ENCODE results near the gene FGD5. TPM values are rescaled to one million over a fixed set of nuclear protein-coding genes. Genes with fewer than 3 reads are reported as not detected.

FGD5 gene
- total and polyA plus RNA-seq, 4 experiments from 2014 or later = 0.06 TPM; not detected in 3

DNA sequence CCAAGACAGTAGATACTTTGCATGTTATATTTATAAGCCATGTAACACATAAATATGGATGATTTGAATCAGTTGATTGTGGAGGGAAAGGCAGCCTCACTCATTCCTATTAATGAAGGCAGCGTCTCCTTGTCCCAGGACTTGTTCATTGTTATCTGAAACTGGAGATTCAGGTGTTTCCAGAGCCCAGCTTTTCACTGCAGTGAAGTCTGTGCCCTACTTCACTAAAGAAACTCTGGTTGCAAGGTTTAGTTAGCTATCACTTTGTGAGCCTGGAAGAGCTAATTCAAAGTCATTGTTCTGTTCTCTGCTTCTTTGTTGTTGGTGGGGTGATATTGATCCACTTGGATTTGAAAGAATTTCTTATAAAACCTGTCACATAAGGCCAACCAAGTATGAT, 138.4 kb downstream of the FGD5 start:
- H3K27me3 ChIP-seq (ENCODE audit: insufficient read depth, low read length) = no peaks in the 10 kb centered on the region
- no peak for DNase-seq
- peaks cover 44 to 73% (median 58%) of the 10 kb centered on the region in 4 donors for H3K4me1 Mint-ChIP-seq
- no peaks in the 10 kb centered on the region for H3K9me3 ChIP-seq (ENCODE audit: control insufficient read depth in 1 of 2, low read length in 2 of 2)
- H3K36me3 ChIP-seq (ENCODE audit: insufficient read depth, low read length) = peaks cover 9% of the 10 kb centered on the region
- H3K27ac ChIP-seq (ENCODE audit: low read depth, low read length) = no peak overlapping the region
- no peaks in the 10 kb centered on the region for H3K9me3 Mint-ChIP-seq
- peak overlapping the region in 1 of 8 donors; percentile 24 for H3K4me3 Mint-ChIP-seq
- peaks cover 15 to 24% of the 10 kb centered on the region in 2 donors for H3K36me3 Mint-ChIP-seq
- H3K4me3 ChIP-seq (ENCODE audit: low read length in 2 of 2) = no peak overlapping the region
- no peak overlapping the region for H3K27ac Mint-ChIP-seq
- ChIA-PET CTCF (ENCODE audit: partially characterized antibody) (interaction anchor here (1.0 to 1.2 kb wide), 3 partner anchors 9 to 36 kb away, joined by 3 read pairs; no protein-coding TSS in a partner anchor), POLR2A (ENCODE audit: partially characterized antibody) (interaction anchor here (1.5 kb wide), 1 partner anchor 10 kb away, joined by 6 read pairs; the partner anchor contains the start of gene NR2C2)
- H3K27me3 Mint-ChIP-seq = no peaks in the 10 kb centered on the region
- H3K4me1 ChIP-seq (ENCODE audit: insufficient read depth, low read length) = peaks cover 41% of the 10 kb centered on the region
- intact Hi-C loops (cut with micrococcal nuclease) = no loop called here

DNA sequence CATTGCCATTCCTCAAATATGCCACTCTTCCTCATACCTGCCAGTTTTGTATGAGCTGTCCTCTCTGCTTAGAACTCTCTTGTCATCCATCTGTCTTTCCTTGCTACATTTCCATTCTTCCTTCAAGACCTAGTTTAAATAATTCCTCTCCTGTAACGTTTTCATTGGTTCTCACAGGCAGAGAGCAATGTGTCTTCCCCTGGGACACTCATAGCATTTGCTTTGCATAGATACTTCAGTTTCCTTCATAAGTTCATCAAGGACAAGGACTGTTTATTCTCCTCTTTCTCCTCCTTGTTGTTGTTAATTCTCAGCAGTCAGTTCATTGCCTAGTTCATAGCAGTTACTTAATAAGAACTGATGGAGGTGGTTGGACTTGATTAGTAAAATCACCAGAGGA, 139.2 kb downstream of the FGD5 start:
- ChIA-PET CTCF (ENCODE audit: partially characterized antibody) (interaction anchor here (1.0 kb wide), 1 partner anchor 37 kb away, joined by 3 read pairs; no protein-coding TSS in a partner anchor), POLR2A (ENCODE audit: partially characterized antibody) (interaction anchor here (1.7 kb wide), 1 partner anchor 10 kb away, joined by 4 read pairs; no protein-coding TSS in a partner anchor)
- no peak for DNase-seq
- Histone ChIP-seq H3K9me3 (ENCODE audit: control insufficient read depth in 1 of 2, low read length in 2 of 2) (no peaks in the 10 kb centered on the region), H3K27ac (ENCODE audit: low read depth, low read length) (peak overlapping the region; percentile 10), H3K36me3 (ENCODE audit: insufficient read depth, low read length) (peaks cover 9% of the 10 kb centered on the region), H3K4me1 (ENCODE audit: insufficient read depth, low read length) (peaks cover 41% of the 10 kb centered on the region), H3K4me3 (ENCODE audit: low read length in 2 of 2) (no peak overlapping the region), H3K27me3 (ENCODE audit: insufficient read depth, low read length) (no peaks in the 10 kb centered on the region)
- Mint-ChIP-seq H3K36me3 (peaks cover 18 to 31% of the 10 kb centered on the region in 2 donors), H3K4me3 (peak overlapping the region in 2 of 8 donors; percentile 33 to 61), H3K27me3 (no peaks in the 10 kb centered on the region), H3K27ac (peak overlapping the region in 6 of 7 donors; percentile 2 to 81 (median 22)), H3K4me1 (peaks cover 41 to 73% (median 52%) of the 10 kb centered on the region in 4 donors), H3K9me3 (no peaks in the 10 kb centered on the region)
- intact Hi-C loops (cut with micrococcal nuclease) = no loop called here

DNA sequence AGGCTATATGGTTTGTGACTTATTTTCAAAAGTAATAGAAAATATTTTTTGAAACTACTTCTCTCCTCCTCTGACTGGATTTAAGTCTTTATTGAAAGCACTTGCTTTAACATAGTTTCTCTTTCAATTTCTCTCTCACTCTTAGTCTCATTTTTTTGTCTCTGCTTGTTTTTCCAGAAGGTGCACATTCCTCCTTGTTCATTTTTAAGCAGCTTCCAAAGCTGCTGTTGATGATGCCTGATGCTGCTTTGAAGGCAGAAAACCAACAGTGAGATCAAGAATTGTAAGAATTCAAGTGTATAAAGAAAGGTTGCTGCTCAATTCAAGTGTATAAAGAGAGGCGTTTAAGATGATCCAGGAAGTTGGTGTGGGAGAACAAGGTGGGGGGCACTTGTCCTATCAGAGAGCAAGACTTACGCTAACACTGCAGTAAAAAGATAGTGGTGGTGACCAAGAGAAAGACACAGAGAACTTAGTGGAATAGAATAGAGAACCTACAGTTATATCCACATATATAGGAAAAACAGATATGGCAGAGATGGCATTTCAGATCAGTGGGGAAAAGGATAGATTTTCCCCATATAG, 140.7 kb downstream of the FGD5 start:
- intact Hi-C loops (cut with micrococcal nuclease) = no loop called here
- Mint-ChIP-seq H3K36me3 (peaks cover 19 to 34% of the 10 kb centered on the region in 2 donors), H3K27me3 (no peaks in the 10 kb centered on the region), H3K4me3 (peak overlapping the region; percentile 79 to 94 (median 84)), H3K27ac (peak overlapping the region; percentile 78 to 94 (median 86)), H3K4me1 (peaks cover 39 to 66% (median 45%) of the 10 kb centered on the region in 4 donors), H3K9me3 (no peaks in the 10 kb centered on the region)
- H3K27ac ChIP-seq (ENCODE audit: low read depth, low read length) = peak overlapping the region; percentile 23
- no peaks in the 10 kb centered on the region for H3K9me3 ChIP-seq (ENCODE audit: control insufficient read depth in 1 of 2, low read length in 2 of 2)
- POLR2A ChIA-PET (ENCODE audit: partially characterized antibody) = interaction anchor here (1.7 kb wide), 1 partner anchor 11 kb away, joined by 4 read pairs; no protein-coding TSS in a partner anchor
- peaks cover 38% of the 10 kb centered on the region for H3K4me1 ChIP-seq (ENCODE audit: insufficient read depth, low read length)
- H3K27me3 ChIP-seq (ENCODE audit: insufficient read depth, low read length) = no peaks in the 10 kb centered on the region
- H3K4me3 ChIP-seq (ENCODE audit: low read length in 2 of 2) = peak overlapping the region in 1 of 2 donors; percentile 12
- peaks cover 9% of the 10 kb centered on the region for H3K36me3 ChIP-seq (ENCODE audit: insufficient read depth, low read length)
- CTCF ChIA-PET (ENCODE audit: partially characterized antibody) = no interaction called here
- peak in 2 of 5 donors; percentile 2 to 11 for DNase-seq

DNA sequence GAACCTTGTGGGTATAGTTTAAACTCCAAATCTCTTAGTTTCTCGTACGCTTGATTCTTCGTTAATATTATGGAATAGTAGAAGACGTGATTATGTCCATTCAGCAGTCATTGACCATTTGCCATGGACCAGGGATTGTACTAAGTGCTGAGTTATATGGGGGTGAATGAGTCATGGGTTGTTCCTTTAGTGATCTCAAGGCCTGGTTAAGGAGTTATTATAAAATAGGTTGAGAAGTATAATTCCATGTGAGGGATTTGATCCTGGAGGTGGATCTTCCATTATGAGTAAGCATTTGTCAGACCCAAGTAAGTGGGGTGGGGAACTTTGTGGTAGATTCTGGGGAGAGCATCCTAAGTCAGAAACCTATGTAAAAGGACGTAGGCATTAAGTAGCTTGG, 144.0 kb downstream of the FGD5 start:
- ChIA-PET CTCF (ENCODE audit: partially characterized antibody) (interaction anchor here (0.9 kb wide), 1 partner anchor 36 kb away, joined by 3 read pairs; no protein-coding TSS in a partner anchor), POLR2A (ENCODE audit: partially characterized antibody) (no interaction called here)
- peaks cover 22% of the 10 kb centered on the region for H3K4me1 ChIP-seq (ENCODE audit: insufficient read depth, low read length)
- no peaks in the 10 kb centered on the region for H3K9me3 ChIP-seq (ENCODE audit: control insufficient read depth in 1 of 2, low read length in 2 of 2)
- Mint-ChIP-seq H3K9me3 (peaks cover 0 to 3% (median 1%) of the 10 kb centered on the region in 8 donors), H3K36me3 (peaks cover 36 to 51% of the 10 kb centered on the region in 2 donors), H3K27me3 (no peaks in the 10 kb centered on the region), H3K4me1 (peaks cover 20 to 37% (median 22%) of the 10 kb centered on the region in 4 donors), H3K4me3 (no peak overlapping the region), H3K27ac (no peak overlapping the region)
- no peaks in the 10 kb centered on the region for H3K27me3 ChIP-seq (ENCODE audit: insufficient read depth, low read length)
- H3K4me3 ChIP-seq (ENCODE audit: low read length in 2 of 2) = no peak overlapping the region
- DNase-seq = no peak
- peaks cover 9% of the 10 kb centered on the region for H3K36me3 ChIP-seq (ENCODE audit: insufficient read depth, low read length)
- no peak overlapping the region for H3K27ac ChIP-seq (ENCODE audit: low read depth, low read length)
- intact Hi-C loops (cut with micrococcal nuclease) = no loop called here

DNA sequence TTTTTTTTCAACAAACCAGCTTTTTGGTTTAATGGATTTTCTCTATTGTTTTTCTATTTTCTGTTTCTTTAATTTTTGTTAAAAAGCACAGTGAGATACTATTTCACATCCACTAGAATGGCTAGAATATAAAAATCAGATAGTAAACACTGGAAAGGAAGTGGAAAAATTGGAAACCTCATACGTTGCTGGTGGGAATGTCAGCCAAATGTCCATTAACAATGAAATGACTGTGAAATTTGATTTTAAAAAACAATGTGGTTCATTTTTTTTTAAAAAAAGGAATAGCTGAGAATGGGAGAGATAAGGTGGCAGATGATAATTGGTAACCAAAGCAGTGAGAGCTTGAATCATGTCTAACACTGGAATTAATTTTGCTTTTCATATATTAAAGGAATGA, 148.5 kb downstream of the FGD5 start:
- Mint-ChIP-seq H3K27ac (no peak overlapping the region), H3K4me3 (no peak overlapping the region), H3K27me3 (no peaks in the 10 kb centered on the region), H3K9me3 (peaks cover 0 to 3% (median 1%) of the 10 kb centered on the region in 8 donors), H3K36me3 (peaks cover 31 to 47% of the 10 kb centered on the region in 2 donors), H3K4me1 (peaks cover 0 to 16% (median 8%) of the 10 kb centered on the region in 4 donors)
- H3K9me3 ChIP-seq (ENCODE audit: control insufficient read depth in 1 of 2, low read length in 2 of 2) = no peaks in the 10 kb centered on the region
- no peaks in the 10 kb centered on the region for H3K4me1 ChIP-seq (ENCODE audit: insufficient read depth, low read length)
- no peak overlapping the region for H3K4me3 ChIP-seq (ENCODE audit: low read length in 2 of 2)
- POLR2A ChIA-PET (ENCODE audit: partially characterized antibody) = no interaction called here
- DNase-seq = no peak
- no peaks in the 10 kb centered on the region for H3K27me3 ChIP-seq (ENCODE audit: insufficient read depth, low read length)
- intact Hi-C loops (cut with micrococcal nuclease) = no loop called here
- peaks cover 2% of the 10 kb centered on the region for H3K36me3 ChIP-seq (ENCODE audit: insufficient read depth, low read length)
- H3K27ac ChIP-seq (ENCODE audit: low read depth, low read length) = no peak overlapping the region
- CTCF ChIA-PET (ENCODE audit: partially characterized antibody) = interaction anchor here (1.0 to 1.8 kb wide), 3 partner anchors 10 to 40 kb away, joined by 3 to 5 read pairs (median 3); no protein-coding TSS in a partner anchor

DNA sequence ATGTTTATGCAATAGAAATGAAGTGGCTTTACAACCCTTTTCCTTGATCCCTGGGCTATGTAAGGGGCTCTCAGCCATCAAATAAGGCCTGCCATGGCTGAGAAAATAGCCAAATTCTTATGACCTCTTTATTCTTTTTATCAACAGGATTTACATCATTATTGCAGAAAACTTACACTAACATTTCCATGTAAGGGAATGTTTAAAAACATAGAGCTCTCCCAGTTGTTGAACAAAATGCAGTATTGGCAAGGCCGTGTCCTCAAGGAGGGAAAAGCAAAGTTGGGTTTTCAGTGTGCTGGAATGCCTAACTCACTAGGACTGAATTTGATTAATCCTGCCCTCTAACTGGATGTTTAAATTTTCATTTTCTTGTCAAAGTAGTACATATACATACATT, 150.9 kb downstream of the FGD5 start:
- no peaks in the 10 kb centered on the region for H3K9me3 ChIP-seq (ENCODE audit: control insufficient read depth in 1 of 2, low read length in 2 of 2)
- H3K27ac ChIP-seq (ENCODE audit: low read depth, low read length) = no peak overlapping the region
- Mint-ChIP-seq H3K27ac (peak overlapping the region in 1 of 7 donors; percentile 17), H3K27me3 (no peaks in the 10 kb centered on the region), H3K4me3 (no peak overlapping the region), H3K9me3 (peaks cover 0 to 3% (median 1%) of the 10 kb centered on the region in 8 donors), H3K4me1 (peaks cover 4 to 21% (median 14%) of the 10 kb centered on the region in 4 donors), H3K36me3 (peaks cover 42 to 58% of the 10 kb centered on the region in 2 donors)
- no peaks in the 10 kb centered on the region for H3K4me1 ChIP-seq (ENCODE audit: insufficient read depth, low read length)
- intact Hi-C loops (cut with micrococcal nuclease) = no loop called here
- no peak overlapping the region for H3K4me3 ChIP-seq (ENCODE audit: low read length in 2 of 2)
- ChIA-PET POLR2A (ENCODE audit: partially characterized antibody) (no interaction called here), CTCF (ENCODE audit: partially characterized antibody) (no interaction called here)
- peaks cover 5% of the 10 kb centered on the region for H3K36me3 ChIP-seq (ENCODE audit: insufficient read depth, low read length)
- DNase-seq = no peak
- no peaks in the 10 kb centered on the region for H3K27me3 ChIP-seq (ENCODE audit: insufficient read depth, low read length)

DNA sequence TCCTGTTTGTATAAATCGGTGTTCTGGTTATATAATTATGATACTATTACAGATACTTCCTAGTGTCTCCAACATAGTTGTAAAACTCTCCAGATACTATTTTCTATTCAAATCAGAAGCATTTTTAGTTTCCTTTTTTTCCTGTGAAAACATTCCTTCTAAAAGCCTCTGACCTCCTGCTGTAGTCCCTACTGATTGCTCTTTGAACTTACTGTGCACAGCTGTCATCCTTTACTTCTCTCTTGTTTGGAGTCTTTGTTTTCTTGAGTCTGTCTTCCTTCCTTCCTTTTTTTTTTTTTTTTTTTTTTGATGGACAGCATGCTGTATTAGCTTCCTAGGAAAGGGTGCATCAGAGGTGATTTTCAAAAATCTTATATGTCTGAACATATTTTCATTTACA, 157.6 kb downstream of the FGD5 start:
- ChIA-PET POLR2A (ENCODE audit: partially characterized antibody) (no interaction called here), CTCF (ENCODE audit: partially characterized antibody) (interaction anchor here (0.7 kb wide), 1 partner anchor 112 kb away, joined by 3 read pairs; no protein-coding TSS in a partner anchor)
- Mint-ChIP-seq H3K27me3 (no peaks in the 10 kb centered on the region), H3K36me3 (peaks cover 25 to 48% of the 10 kb centered on the region in 2 donors), H3K9me3 (no peaks in the 10 kb centered on the region), H3K4me1 (peaks cover 32 to 44% (median 41%) of the 10 kb centered on the region in 4 donors), H3K27ac (peak overlapping the region in 4 of 7 donors; percentile 0 to 59 (median 51)), H3K4me3 (no peak overlapping the region)
- Histone ChIP-seq H3K4me3 (ENCODE audit: low read length in 2 of 2) (no peak overlapping the region), H3K27me3 (ENCODE audit: insufficient read depth, low read length) (no peaks in the 10 kb centered on the region), H3K4me1 (ENCODE audit: insufficient read depth, low read length) (no peaks in the 10 kb centered on the region), H3K9me3 (ENCODE audit: control insufficient read depth in 1 of 2, low read length in 2 of 2) (no peaks in the 10 kb centered on the region), H3K27ac (ENCODE audit: low read depth, low read length) (no peak overlapping the region), H3K36me3 (ENCODE audit: insufficient read depth, low read length) (peaks cover 5% of the 10 kb centered on the region)
- DNase-seq = no peak
- intact Hi-C loops (cut with micrococcal nuclease) = no loop called here
